Endothelial cell of umbilical vein (primary cell): ENCODE results near the gene PLN. TPM values are rescaled to one million over a fixed set of nuclear protein-coding genes. Genes with fewer than 3 reads are reported as not detected.
A peak's percentile ranks its signal among the peaks of the same experiment; 100 is the strongest.

Source experiments
- BruUV-seq: library from RNA; stranded (reverse); fragments of 400-500 nt; replicated peaks from 2 replicates; lab custom pipeline; 2021; lab: Mats Ljungman, UMichigan
- CTCF ChIA-PET: fragments of 300-600, 350-600 bp; sonication (Branson Sonifier 250); formaldehyde crosslinking; loops from one replicate; lab custom pipeline; 2021; ENCODE audit warnings: antibody characterized with exemption, inconsistent platforms; lab: Charles Lee
- POLR2A ChIA-PET: fragments of 300-600, 350-600 bp; sonication (Branson Sonifier 250); formaldehyde crosslinking; loops from one replicate; lab custom pipeline; 2021; ENCODE audit warnings: antibody characterized with exemption, inconsistent platforms; lab: Charles Lee
- DNase-seq: peaks from one replicate; pipeline ENCODE4 v3.0.0-alpha.2; 2011; ENCODE audit warnings: low read depth, low spot score
- FAIRE-seq: peaks from 2 replicates; lab custom pipeline; 2011; peaks lifted over from hg19 to GRCh38; lab: Jason Lieb, UNC
- H2AFZ ChIP-seq: 2 replicates; pipeline ENCODE4 v1.6.0; 2012; ENCODE audit warnings: low read depth, low read length, control low read depth, inconsistent platforms
- H3K27ac ChIP-seq: 2 replicates; pipeline ENCODE4 v1.5.1; 2011; ENCODE audit warnings: low read depth, mild to moderate bottlenecking, control low read depth, low read length, moderate library complexity; ENCODE audit not compliant: insufficient read depth
- H3K27me3 ChIP-seq, 2 experiments: 2 replicates each; pipeline versions ENCODE4 v1.6.0 to v1.6.1; 2011; ENCODE audit warnings: low read length in 2 of 2, mixed read lengths in 1 of 2; ENCODE audit not compliant: control insufficient read depth in 2 of 2, insufficient read depth in 2 of 2
- H3K36me3 ChIP-seq, 2 experiments: 2 replicates in 1 of 2; 3 replicates in 1 of 2; pipeline ENCODE4 v1.5.1; 2011; ENCODE audit warnings: low read length in 2 of 2, mild to moderate bottlenecking in 1 of 2, moderate library complexity in 1 of 2; ENCODE audit not compliant: control insufficient read depth in 2 of 2, insufficient read depth in 2 of 2; ENCODE audit errors: extremely low read depth in 1 of 2
- H3K4me1 ChIP-seq: 3 replicates; pipeline ENCODE4 v1.5.1; 2011; ENCODE audit warnings: mild to moderate bottlenecking, low read length; ENCODE audit not compliant: control insufficient read depth, insufficient read depth; ENCODE audit errors: extremely low read depth
- H3K4me2 ChIP-seq: 2 replicates; pipeline ENCODE4 v1.6.1; 2011; ENCODE audit warnings: low read length, control low read depth, mixed read lengths; ENCODE audit not compliant: insufficient read depth
- H3K4me3 ChIP-seq, 3 experiments: fragments of 200-600 bp in 1 of 3; sonication (generic), shearing (Covaris generic) in 1 of 3; replicated peaks in 1 of 3; 2 replicates each; pipeline ENCODE4 v1.5.1; 2011 to 2016; ENCODE audit warnings: control low read depth in 3 of 3, low read length in 3 of 3, mild to moderate bottlenecking in 2 of 3, inconsistent platforms in 1 of 3, low read depth in 1 of 3, moderate library complexity in 1 of 3; ENCODE audit not compliant: insufficient read depth in 1 of 3
- H3K79me2 ChIP-seq: 2 replicates; pipeline ENCODE4 v1.6.0; 2012; ENCODE audit warnings: low read length, inconsistent platforms; ENCODE audit not compliant: control insufficient read depth, insufficient read depth
- H3K9ac ChIP-seq: replicated peaks from 2 replicates; pipeline ENCODE3; 2011; ENCODE audit warnings: low read length, control low read depth; ENCODE audit not compliant: insufficient read depth; ENCODE audit errors: extremely low read depth
- H3K9me1 ChIP-seq: replicated peaks from 3 replicates; pipeline ENCODE4 v1.6.0; 2011; ENCODE audit warnings: mild to moderate bottlenecking, low read length; ENCODE audit not compliant: control insufficient read depth, insufficient read depth; ENCODE audit errors: extremely low read depth
- H3K9me3 ChIP-seq: replicated peaks from 2 replicates; pipeline ENCODE4 v1.5.1; 2012; ENCODE audit warnings: low read length, inconsistent platforms; ENCODE audit not compliant: control insufficient read depth, insufficient read depth
- H4K20me1 ChIP-seq: replicated peaks from 2 replicates; pipeline ENCODE3; 2011; ENCODE audit warnings: mild to moderate bottlenecking, low read length; ENCODE audit not compliant: control insufficient read depth, insufficient read depth; ENCODE audit errors: extremely low read depth
- CTCF ChIP-seq, 2 donors: IDR thresholded peaks; 1 replicate in 1 of 2; 2 replicates in 1 of 2; pipeline ENCODE4 v1.5.1; 2011; ENCODE audit warnings: low read length in 2 of 2, mild to moderate bottlenecking in 2 of 2, moderate library complexity in 2 of 2, control low read depth in 1 of 2, inconsistent platforms in 1 of 2, low read depth in 1 of 2; ENCODE audit not compliant: insufficient read depth in 1 of 2; ENCODE audit errors: extremely low read depth in 1 of 2
- EZH2 ChIP-seq: IDR thresholded peaks from 2 replicates; pipeline ENCODE4 v1.6.1; 2012; ENCODE audit warnings: borderline replicate concordance, low read depth, mild to moderate bottlenecking, moderate library complexity, low read length, inconsistent platforms; ENCODE audit not compliant: severe bottlenecking
- FOS ChIP-seq: IDR thresholded peaks from 2 replicates; pipeline ENCODE4 v1.6.1; 2011; ENCODE audit warnings: mild to moderate bottlenecking, low read length, moderate library complexity, borderline replicate concordance; ENCODE audit not compliant: insufficient read depth
- GATA2 ChIP-seq: IDR thresholded peaks from 2 replicates; pipeline ENCODE4 v1.7.0; 2011; ENCODE audit warnings: low read depth, mild to moderate bottlenecking, moderate library complexity, mixed read lengths, low read length; ENCODE audit not compliant: insufficient read length, insufficient read depth
- JUN ChIP-seq: IDR thresholded peaks from 2 replicates; pipeline ENCODE4 v1.6.1; 2011; ENCODE audit warnings: borderline replicate concordance, low read depth; ENCODE audit not compliant: insufficient read length, insufficient read depth
- MAX ChIP-seq: IDR thresholded peaks from 2 replicates; pipeline ENCODE4 v1.6.1; 2011; ENCODE audit not compliant: insufficient read depth, insufficient read length
- MYC ChIP-seq: IDR thresholded peaks from one replicate; pipeline ENCODE4 v1.6.1; 2011; ENCODE audit warnings: mild to moderate bottlenecking, low read depth, low read length
- POLR2A ChIP-seq: IDR thresholded peaks from 2 replicates; pipeline ENCODE4 v1.6.1; 2012; ENCODE audit warnings: low read depth, mild to moderate bottlenecking, control low read depth, low read length
- POLR2AphosphoS5 ChIP-seq: IDR thresholded peaks from 2 replicates; pipeline ENCODE4 v1.6.1; 2012; ENCODE audit warnings: low read depth, mild to moderate bottlenecking, control low read depth, low read length, moderate library complexity; ENCODE audit not compliant: insufficient read depth
- dilution Hi-C: fragments of 300-500 bp; cut with MboI; formaldehyde crosslinking; loops from one replicate; pipeline ENCODE4 v1.15.0; 2019; ENCODE audit warnings: low sequenced_read_pairs; ENCODE audit not compliant: extremely low pct_ligation_motif_present
- intact Hi-C: fragments of 100-400 bp; cut with micrococcal nuclease; formaldehyde crosslinking; loops from one replicate; pipeline ENCODE4 v1.10.0; 2022
- polyA plus RNA-seq, 4 experiments: library from polyadenylated mRNA; depleted of rRNA in 3 of 4; stranded (reverse) in 3 of 4; unstranded in 1 of 4; fragments of >200 nt; gene quantifications; 2 replicates each; pipeline versions ENCODE4 v1.2.1 to v1.2.3, GENCODE V29; 2011 to 2012; ENCODE audit warnings: missing spikeins in 1 of 4
- total RNA-seq: library from RNA; stranded (reverse); gene quantifications from 2 replicates; pipeline ENCODE4 v1.2.3, GENCODE V29; 2021

Gene PLN
- total and polyA plus RNA-seq, 2 donors (not counting 3 experiments of a cell fraction or from before 2014, with no cell fraction given): not detected

GRCh38 chr6:118574051-118574865 lies 26.2 kb downstream of the PLN start:
- no peaks in the 10 kb centered on the region for H3K4me1 ChIP-seq
- no peak overlapping the region for H2AFZ ChIP-seq
- POLR2A ChIA-PET: no interaction called here
- CTCF ChIA-PET: interaction anchor here (1.5 kb wide), 1 partner anchor 290 kb away, joined by 3 read pairs; no protein-coding TSS in a partner anchor
- no peak overlapping the region for H3K4me2 ChIP-seq
- TF ChIP-seq MAX (no peak), GATA2 (no peak), FOS (no peak), EZH2 (no peak), CTCF (IDR thresholded peaks at IDR 0.05; ENCODE audit: extremely low read depth in 1 of 2, insufficient read depth in 1 of 2, low read depth in 1 of 2, low read length in 2 of 2) (no peak), POLR2AphosphoS5 (no peak), POLR2A (no peak), MYC (no peak), JUN (no peak)
- peaks cover 0 to 4% of the 10 kb centered on the region in 2 experiments for H3K36me3 ChIP-seq
- H3K9ac ChIP-seq: no peak overlapping the region
- no peak overlapping the region for H3K27ac ChIP-seq
- BruUV-seq: no TSS peak
- FAIRE-seq: no peak
- dilution Hi-C loops: no loop called here
- H3K79me2 ChIP-seq: peaks cover 33% of the 10 kb centered on the region
- intact Hi-C loops: no loop called here
- H3K9me3 ChIP-seq: peaks cover 8% of the 10 kb centered on the region
- no peak overlapping the region for H3K4me3 ChIP-seq
- H3K9me1 ChIP-seq: no peaks in the 10 kb centered on the region
- H3K27me3 ChIP-seq: no peaks in the 10 kb centered on the region
- H4K20me1 ChIP-seq: no peaks in the 10 kb centered on the region
- DNase-seq: peak; percentile 32
